ENCODE results near the gene SWAP70.

SWAP70 gene

GRCh38 chr11:9677951-9678350, 14.1 kb downstream of the SWAP70 start:
- H3K4me3 ChIP-seq (ENCODE audit: low read length) = no peak overlapping the region
- no peak for DNase-seq (ENCODE audit: low read depth)
- no peak for TF ChIP-seq CTCF (IDR thresholded peaks at IDR 0.05; ENCODE audit: insufficient read depth, low read depth, low read length, missing control alignments)

- TF ChIP-seq CTCF (IDR thresholded peaks at IDR 0.05; ENCODE audit: insufficient read depth, low read depth, low read length, missing control alignments) = no peak
- H3K4me3 ChIP-seq (ENCODE audit: low read length) = no peak overlapping the region
- DNase-seq (ENCODE audit: low read depth) = no peak
Measured at GRCh38 chr11:9678576-9678975, 14.7 kb downstream of the SWAP70 start.

- no peak overlapping the region for H3K4me3 ChIP-seq (ENCODE audit: low read length)
- DNase-seq (ENCODE audit: low read depth) = no peak
- no peak for TF ChIP-seq CTCF (IDR thresholded peaks at IDR 0.05; ENCODE audit: insufficient read depth, low read depth, low read length, missing control alignments)
Measured at GRCh38 chr11:9680028-9680427, 16.2 kb downstream of the SWAP70 start.

GRCh38 chr11:9681583-9682372, 17.9 kb downstream of the SWAP70 start:
- TF ChIP-seq CTCF (IDR thresholded peaks at IDR 0.05; ENCODE audit: insufficient read depth, low read depth, low read length, missing control alignments) = no peak
- no peak overlapping the region for H3K4me3 ChIP-seq (ENCODE audit: low read length)
- DNase-seq (ENCODE audit: low read depth) = no peak

GRCh38 chr11:9687711-9688477, 24.0 kb downstream of the SWAP70 start:
- no peak overlapping the region for H3K4me3 ChIP-seq (ENCODE audit: low read length)
- no peak for TF ChIP-seq CTCF (IDR thresholded peaks at IDR 0.05; ENCODE audit: insufficient read depth, low read depth, low read length, missing control alignments)
- DNase-seq (ENCODE audit: low read depth) = no peak

- no peak for TF ChIP-seq CTCF (IDR thresholded peaks at IDR 0.05; ENCODE audit: insufficient read depth, low read depth, low read length, missing control alignments)
- DNase-seq (ENCODE audit: low read depth) = peak; percentile 76
- H3K4me3 ChIP-seq (ENCODE audit: low read length) = no peak overlapping the region
Measured at GRCh38 chr11:9688716-9689511, 25.0 kb downstream of the SWAP70 start.

Data from epithelial cell of esophagus (primary cell).